Peyer's patch (tissue), 4 donors: ENCODE measurements around the gene C1QTNF7. TPM values are rescaled to one million over a fixed set of nuclear protein-coding genes. Genes with fewer than 3 reads are reported as not detected.

Experiments
- DNase-seq, 3 donors: peaks; one replicate each; pipeline ENCODE4 v3.0.0-alpha.2; 2017 to 2019
- H3K27ac ChIP-seq, 4 donors: fragments of 200-600 bp; sonication (generic); one replicate each; pipeline ENCODE4 v1.5.1; 2016 to 2019
- H3K27me3 ChIP-seq, 2 donors: fragments of 200-600 bp; sonication (generic); one replicate each; pipeline ENCODE4 v1.5.1; 2019
- H3K36me3 ChIP-seq, 3 donors: fragments of 200-600 bp; sonication (generic); one replicate each; pipeline ENCODE4 v1.5.1; 2016 to 2019
- H3K4me1 ChIP-seq, 4 donors: fragments of 200-600 bp; sonication (generic); one replicate each; pipeline ENCODE4 v1.5.1; 2016 to 2019
- H3K4me3 ChIP-seq, 4 donors: fragments of 200-600 bp; sonication (generic); 1 replicate in 3 of 4; 2 replicates in 1 of 4; pipeline ENCODE4 v1.5.1; 2016 to 2019; ENCODE audit warnings: mild to moderate bottlenecking in 1 of 4
- H3K9me3 ChIP-seq, 4 donors: fragments of 200-600 bp; sonication (generic); one replicate each; pipeline ENCODE4 v1.5.1; 2016 to 2019; ENCODE audit warnings: mild to moderate bottlenecking in 1 of 4
- CTCF ChIP-seq, 6 experiments: fragments of 450-650 bp in 4 of 6; fragments of 200-600 bp in 2 of 6; sonication (generic) in 1 of 6; IDR thresholded peaks; one replicate each; pipeline ENCODE4 v1.5.1; 2017 to 2019; ENCODE audit warnings: antibody characterized with exemption in 6 of 6, mild to moderate bottlenecking in 3 of 6, moderate library complexity in 1 of 6
- POLR2A ChIP-seq, 2 donors: fragments of 450-650 bp; IDR thresholded peaks; one replicate each; pipeline ENCODE4 v1.5.1; 2017; ENCODE audit warnings: antibody characterized with exemption in 2 of 2, mild to moderate bottlenecking in 2 of 2, moderate library complexity in 2 of 2
- total RNA-seq, 4 donors: library from RNA; depleted of rRNA; stranded (reverse); fragments of >200 nt; gene quantifications; one replicate each; pipeline ENCODE4 v1.1.0, GENCODE V29; 2016

Gene C1QTNF7
- total RNA-seq, 4 donors from 2014 or later: 1.2 to 5.0 (median 2.7) TPM

- no peaks in the 10 kb centered on the region for H3K9me3 ChIP-seq
- TF ChIP-seq POLR2A (IDR thresholded peaks at IDR 0.05) (no peak), CTCF (IDR thresholded peaks at IDR 0.05) (no peak)
- H3K4me3 ChIP-seq: no peak overlapping the region
- H3K36me3 ChIP-seq: no peaks in the 10 kb centered on the region
- no peaks in the 10 kb centered on the region for H3K4me1 ChIP-seq
- no peak overlapping the region for H3K27ac ChIP-seq
- no peaks in the 10 kb centered on the region for H3K27me3 ChIP-seq
- no peak for DNase-seq
Measured at GRCh38 chr4:15418956-15419355, 8.9 kb upstream of the C1QTNF7 start.

DNA sequence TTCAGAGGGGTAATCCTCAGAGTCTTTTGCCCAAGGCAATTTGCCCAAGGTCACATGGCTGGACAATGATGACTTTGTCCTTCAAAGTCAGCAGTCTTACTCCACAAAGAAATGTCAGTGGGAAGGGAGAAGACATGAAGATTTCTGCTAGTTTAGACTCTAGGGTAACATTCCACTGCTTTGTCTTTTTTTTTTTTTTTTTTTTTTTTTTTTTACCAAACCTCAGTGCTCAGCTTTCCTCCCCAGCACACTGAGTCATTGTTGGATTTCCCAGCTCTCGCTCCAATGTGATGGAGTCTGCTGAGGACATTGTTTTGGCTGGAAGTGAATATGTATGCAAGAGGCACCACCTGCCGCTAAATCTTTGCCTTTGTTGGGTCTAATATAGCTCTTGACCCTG, 7.2 kb upstream of the C1QTNF7 start:
- Histone ChIP-seq H3K9me3 (no peaks in the 10 kb centered on the region), H3K36me3 (no peaks in the 10 kb centered on the region), H3K4me1 (no peaks in the 10 kb centered on the region), H3K27ac (no peak overlapping the region), H3K27me3 (no peaks in the 10 kb centered on the region), H3K4me3 (no peak overlapping the region)
- DNase-seq: no peak
- TF ChIP-seq POLR2A (IDR thresholded peaks at IDR 0.05): no peak

- TF ChIP-seq POLR2A (IDR thresholded peaks at IDR 0.05) (no peak), CTCF (IDR thresholded peaks at IDR 0.05) (no peak)
- Histone ChIP-seq H3K4me3 (no peak overlapping the region), H3K27me3 (no peaks in the 10 kb centered on the region), H3K9me3 (no peaks in the 10 kb centered on the region), H3K27ac (no peak overlapping the region), H3K36me3 (no peaks in the 10 kb centered on the region), H3K4me1 (no peaks in the 10 kb centered on the region)
- DNase-seq: no peak
Measured at GRCh38 chr4:15423285-15423711, 4.5 kb upstream of the C1QTNF7 start.

DNA sequence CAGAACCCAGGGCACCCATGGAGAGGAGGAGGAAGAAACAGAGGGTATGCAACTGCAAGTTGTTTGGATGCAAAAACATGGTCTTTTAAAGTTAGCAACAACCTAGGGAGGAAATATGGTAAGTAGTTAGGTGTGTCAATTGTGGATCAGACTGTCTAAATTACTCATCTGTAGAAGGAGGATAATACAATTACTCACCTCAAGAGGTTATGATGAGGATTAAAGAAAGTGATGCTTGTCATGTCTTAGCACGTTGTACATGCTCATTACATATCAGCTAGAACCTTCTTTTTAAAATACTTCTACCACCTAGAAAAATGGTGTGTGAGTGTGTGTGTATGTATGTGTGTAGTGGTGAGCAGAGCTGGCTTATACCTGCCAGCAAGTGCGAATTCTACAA, 2.3 kb upstream of the C1QTNF7 start:
- Histone ChIP-seq H3K27ac (no peak overlapping the region), H3K4me3 (no peak overlapping the region), H3K9me3 (no peaks in the 10 kb centered on the region), H3K4me1 (no peaks in the 10 kb centered on the region), H3K36me3 (no peaks in the 10 kb centered on the region), H3K27me3 (no peaks in the 10 kb centered on the region)
- DNase-seq: no peak
- no peak for TF ChIP-seq CTCF (IDR thresholded peaks at IDR 0.05)
- no peak for TF ChIP-seq POLR2A (IDR thresholded peaks at IDR 0.05)

DNA sequence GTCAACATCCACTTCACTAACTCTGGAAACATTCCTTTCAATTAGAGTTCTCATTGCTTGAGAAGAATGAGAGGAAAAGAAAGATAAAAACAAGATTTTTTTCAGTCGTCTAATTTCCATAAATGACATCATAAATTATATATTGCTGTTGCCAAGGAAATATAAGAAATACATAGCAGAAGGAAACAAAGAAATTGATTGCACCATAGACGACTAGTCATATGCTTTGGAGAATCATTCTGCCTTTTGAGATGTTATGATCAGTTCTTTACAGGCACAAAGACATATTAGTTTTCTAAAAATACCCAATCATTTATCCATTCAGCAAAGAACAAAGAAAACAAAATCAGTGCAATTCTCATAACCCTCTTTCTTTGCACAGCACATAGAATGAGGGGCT, 672 bp upstream of the C1QTNF7 start:
- no peaks in the 10 kb centered on the region for H3K9me3 ChIP-seq
- no peak overlapping the region for H3K4me3 ChIP-seq
- H3K27me3 ChIP-seq: no peaks in the 10 kb centered on the region
- H3K36me3 ChIP-seq: no peaks in the 10 kb centered on the region
- no peaks in the 10 kb centered on the region for H3K4me1 ChIP-seq
- no peak for DNase-seq
- peak overlapping the region in 1 of 4 donors; percentile 72 for H3K27ac ChIP-seq
- TF ChIP-seq CTCF (IDR thresholded peaks at IDR 0.05): no peak
- TF ChIP-seq POLR2A (IDR thresholded peaks at IDR 0.05): no peak

DNA sequence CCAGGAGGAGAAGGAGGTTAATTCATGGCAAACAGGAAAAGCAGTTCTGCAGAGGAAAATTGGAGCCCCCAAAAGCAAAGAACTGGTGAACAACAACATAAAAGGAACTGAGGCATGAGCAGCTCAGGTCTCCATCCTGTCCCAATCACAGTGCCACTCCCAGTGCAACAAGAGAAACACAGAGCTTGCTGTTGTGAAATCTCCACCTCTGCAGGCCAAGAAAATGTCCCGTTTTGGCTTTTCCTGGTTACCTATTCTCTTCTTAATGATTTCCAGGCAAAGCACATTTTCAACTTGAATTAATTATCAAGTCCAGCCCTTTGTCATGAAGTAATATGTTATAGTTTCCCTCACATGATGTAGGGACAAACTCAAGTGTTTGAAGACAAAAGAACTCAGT, 778 bp downstream of the C1QTNF7 start:
- H3K36me3 ChIP-seq: no peaks in the 10 kb centered on the region
- no peaks in the 10 kb centered on the region for H3K9me3 ChIP-seq
- TF ChIP-seq POLR2A (IDR thresholded peaks at IDR 0.05) (no peak), CTCF (IDR thresholded peaks at IDR 0.05) (no peak)
- DNase-seq: no peak
- H3K4me3 ChIP-seq: no peak overlapping the region
- no peaks in the 10 kb centered on the region for H3K27me3 ChIP-seq
- H3K27ac ChIP-seq: peak overlapping the region in 2 of 4 donors; percentile 1 to 22
- no peaks in the 10 kb centered on the region for H3K4me1 ChIP-seq
